ENCODE measurements around the gene SAMM50.

DNA sequence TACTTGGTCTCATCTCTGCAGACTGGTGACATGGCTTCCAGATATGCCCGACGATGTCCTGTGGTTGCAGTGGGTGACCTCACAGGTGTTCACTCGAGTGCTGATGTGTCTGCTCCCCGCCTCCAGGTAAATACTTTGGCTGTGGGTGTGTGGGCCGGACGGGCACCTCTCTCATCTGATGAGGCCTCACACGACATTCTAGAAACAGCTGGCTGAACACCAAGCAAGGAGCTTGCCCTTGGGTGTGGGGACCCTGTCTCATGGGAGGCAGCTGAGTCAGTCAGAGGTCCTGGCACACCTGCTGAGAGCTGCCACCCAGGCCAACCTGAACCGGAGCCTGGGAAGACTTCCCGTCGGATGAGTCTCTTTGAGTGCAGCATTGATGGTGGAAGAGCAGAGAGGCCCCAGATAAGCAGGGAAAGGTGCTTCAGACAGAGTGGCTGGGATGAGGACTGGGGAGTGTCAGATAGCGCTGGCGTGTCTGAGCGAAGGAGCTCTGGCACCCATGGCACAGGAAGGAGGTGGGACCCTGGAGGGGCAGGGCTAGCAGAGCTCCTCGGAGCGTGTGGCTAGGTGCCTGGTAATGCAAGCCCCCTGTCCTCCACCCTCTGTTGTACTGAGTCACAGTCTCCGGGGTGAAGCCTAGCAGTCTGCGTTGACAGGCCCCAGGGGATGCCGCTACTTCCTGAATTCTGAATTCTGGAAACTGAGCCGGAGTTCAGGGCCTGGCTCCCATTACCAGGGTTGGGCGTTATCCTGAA, 10.4 kb upstream of the SAMM50 start:
- TF ChIP-seq, protein P1, sequence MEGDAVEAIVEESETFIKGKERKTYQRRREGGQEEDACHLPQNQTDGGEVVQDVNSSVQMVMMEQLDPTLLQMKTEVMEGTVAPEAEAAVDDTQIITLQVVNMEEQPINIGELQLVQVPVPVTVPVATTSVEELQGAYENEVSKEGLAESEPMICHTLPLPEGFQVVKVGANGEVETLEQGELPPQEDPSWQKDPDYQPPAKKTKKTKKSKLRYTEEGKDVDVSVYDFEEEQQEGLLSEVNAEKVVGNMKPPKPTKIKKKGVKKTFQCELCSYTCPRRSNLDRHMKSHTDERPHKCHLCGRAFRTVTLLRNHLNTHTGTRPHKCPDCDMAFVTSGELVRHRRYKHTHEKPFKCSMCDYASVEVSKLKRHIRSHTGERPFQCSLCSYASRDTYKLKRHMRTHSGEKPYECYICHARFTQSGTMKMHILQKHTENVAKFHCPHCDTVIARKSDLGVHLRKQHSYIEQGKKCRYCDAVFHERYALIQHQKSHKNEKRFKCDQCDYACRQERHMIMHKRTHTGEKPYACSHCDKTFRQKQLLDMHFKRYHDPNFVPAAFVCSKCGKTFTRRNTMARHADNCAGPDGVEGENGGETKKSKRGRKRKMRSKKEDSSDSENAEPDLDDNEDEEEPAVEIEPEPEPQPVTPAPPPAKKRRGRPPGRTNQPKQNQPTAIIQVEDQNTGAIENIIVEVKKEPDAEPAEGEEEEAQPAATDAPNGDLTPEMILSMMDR (conservative IDR thresholded peaks at IDR 0.05 in 1 of 2, IDR thresholded peaks at IDR 0.05 in 1 of 2; ENCODE audit: low read depth in 1 of 2, low read length in 2 of 2): no peak
- TF ChIP-seq EZH2 (IDR thresholded peaks at IDR 0.05; ENCODE audit: low read length, missing control alignments): no peak
